CD14-positive monocyte (primary cell): Measurements from ENCODE around the gene OR2J3. TPM values are rescaled to one million over a fixed set of nuclear protein-coding genes. Genes with fewer than 3 reads are reported as not detected.

Experiments used
- DNase-seq, 3 donors: peaks; one replicate each; pipeline ENCODE4 v3.0.0-alpha.2; 2011 to 2022
- H2AFZ ChIP-seq: 2 replicates; pipeline ENCODE4 v1.6.0; 2012; ENCODE audit warnings: mild to moderate bottlenecking, low read depth, low read length, inconsistent platforms; ENCODE audit not compliant: insufficient read depth, poor library complexity, severe bottlenecking
- H3K27ac ChIP-seq, 2 donors: 1 replicate in 1 of 2; 2 replicates in 1 of 2; pipeline ENCODE4 v1.5.1; 2012 to 2013; ENCODE audit warnings: low read length in 2 of 2, control low read depth in 1 of 2, inconsistent platforms in 1 of 2, low read depth in 1 of 2, mild to moderate bottlenecking in 1 of 2
- H3K27me3 ChIP-seq, 2 donors: one replicate each; pipeline versions ENCODE4 v1.6.0 to v1.6.1; 2011 to 2013; ENCODE audit warnings: low read length in 2 of 2; ENCODE audit not compliant: control insufficient read depth in 2 of 2, insufficient read depth in 2 of 2
- H3K36me3 ChIP-seq, 2 donors: replicated peaks in 1 of 2; 1 replicate in 1 of 2; 2 replicates in 1 of 2; pipeline versions ENCODE4 v1.5.1 to v1.6.1; 2012 to 2013; ENCODE audit warnings: low read length in 2 of 2, control low read depth in 1 of 2, inconsistent platforms in 1 of 2, mild to moderate bottlenecking in 1 of 2; ENCODE audit not compliant: insufficient read depth in 2 of 2, control insufficient read depth in 1 of 2
- H3K4me1 ChIP-seq, 2 donors: 1 replicate in 1 of 2; 2 replicates in 1 of 2; pipeline versions ENCODE4 v1.5.1 to v1.6.1; 2012 to 2013; ENCODE audit warnings: low read length in 2 of 2, control low read depth in 1 of 2, inconsistent platforms in 1 of 2, mild to moderate bottlenecking in 1 of 2, moderate library complexity in 1 of 2; ENCODE audit not compliant: insufficient read depth in 2 of 2, control insufficient read depth in 1 of 2
- H3K4me2 ChIP-seq: replicated peaks from 2 replicates; pipeline ENCODE3; 2012; ENCODE audit warnings: low read length, moderate library complexity, mild to moderate bottlenecking; ENCODE audit not compliant: poor library complexity, severe bottlenecking; ENCODE audit errors: extremely low read depth
- H3K4me3 ChIP-seq, 3 experiments: fragments of 200-600 bp in 1 of 3; sonication (generic) in 1 of 3; replicated peaks in 1 of 3; 1 replicate in 2 of 3; 2 replicates in 1 of 3; pipeline ENCODE4 v1.5.1; 2011 to 2013; ENCODE audit warnings: low read length in 3 of 3, mild to moderate bottlenecking in 3 of 3, control low read depth in 2 of 3, low read depth in 2 of 3, inconsistent platforms in 1 of 3, moderate library complexity in 1 of 3
- H3K79me2 ChIP-seq: 2 replicates; pipeline ENCODE4 v1.6.0; 2012; ENCODE audit warnings: mild to moderate bottlenecking, control low read depth, inconsistent platforms, low read length, moderate library complexity; ENCODE audit not compliant: insufficient read depth
- H3K9ac ChIP-seq: 2 replicates; pipeline ENCODE4 v1.6.0; 2017; ENCODE audit warnings: low read length, mild to moderate bottlenecking; ENCODE audit not compliant: insufficient read depth, poor library complexity, severe bottlenecking
- H3K9me3 ChIP-seq, 2 donors: replicated peaks in 1 of 2; 1 replicate in 1 of 2; 2 replicates in 1 of 2; pipeline versions ENCODE4 v1.5.1 to v1.6.1; 2012 to 2013; ENCODE audit warnings: low read length in 2 of 2, control low read depth in 1 of 2; ENCODE audit not compliant: control insufficient read depth in 1 of 2, insufficient read depth in 1 of 2
- H4K20me1 ChIP-seq: 2 replicates; pipeline ENCODE4 v1.6.0; 2012; ENCODE audit warnings: mild to moderate bottlenecking, low read length, control low read depth, moderate library complexity; ENCODE audit not compliant: insufficient read depth
- H3K27ac Mint-ChIP-seq, 7 donors: one replicate each; pipeline ENCODE4 v1.8.0; 2020; ENCODE audit warnings: mild to moderate bottlenecking in 7 of 7, mixed read lengths in 7 of 7, moderate library complexity in 6 of 7, inconsistent platforms in 2 of 7
- H3K27me3 Mint-ChIP-seq, 3 donors: one replicate each; pipeline ENCODE4 v1.8.0; 2021 to 2022; ENCODE audit warnings: low read depth in 3 of 3, mild to moderate bottlenecking in 3 of 3, mixed read lengths in 3 of 3, moderate library complexity in 3 of 3, inconsistent platforms in 1 of 3
- H3K36me3 Mint-ChIP-seq, 2 donors: one replicate each; pipeline ENCODE4 v1.8.0; 2020; ENCODE audit warnings: mixed read lengths in 2 of 2, inconsistent platforms in 1 of 2, mild to moderate bottlenecking in 1 of 2
- H3K4me1 Mint-ChIP-seq: one replicate; pipeline ENCODE4 v1.8.0; 2020; ENCODE audit warnings: mild to moderate bottlenecking, mixed read lengths
- H3K4me3 Mint-ChIP-seq, 2 donors: one replicate each; pipeline ENCODE4 v1.8.0; 2020; ENCODE audit warnings: mild to moderate bottlenecking in 2 of 2, mixed read lengths in 2 of 2, moderate library complexity in 1 of 2
- H3K9me3 Mint-ChIP-seq, 7 donors: one replicate each; pipeline ENCODE4 v1.8.0; 2020 to 2022; ENCODE audit warnings: mixed read lengths in 7 of 7, mild to moderate bottlenecking in 6 of 7, moderate library complexity in 6 of 7, inconsistent platforms in 2 of 7
- CTCF ChIP-seq: fragments of 200-600 bp; IDR thresholded peaks from one replicate; pipeline ENCODE4 v1.8.0; 2022; ENCODE audit warnings: antibody characterized with exemption, mild to moderate bottlenecking
- WGBS: methylation state at CpG from one replicate; pipeline ENCODE4 v1.1.5; 2013; ENCODE audit warnings: missing lambda C conversion rate; ENCODE audit not compliant: insufficient coverage; 5-methylcytosine and 5-hydroxymethylcytosine counted together
- intact Hi-C, 2 donors: fragments of 100-400 bp; cut with micrococcal nuclease; formaldehyde crosslinking; loops; one replicate each; pipeline versions ENCODE4 v1.15.0 to v1.15.1; 2023
- polyA plus RNA-seq, 3 donors: library from polyadenylated mRNA; depleted of rRNA in 1 of 3; unstranded in 2 of 3; stranded (reverse) in 1 of 3; fragments of 300-500 nt in 2 of 3; fragments of >200 nt in 1 of 3; fragmentation: Illumina TruSeq in 2 of 3; gene quantifications; 1 replicate in 2 of 3; 2 replicates in 1 of 3; pipeline ENCODE4 v1.2.3, GENCODE V29; 2012 to 2021

Gene OR2J3
- polyA plus RNA-seq, 3 donors: not detected

DNA sequence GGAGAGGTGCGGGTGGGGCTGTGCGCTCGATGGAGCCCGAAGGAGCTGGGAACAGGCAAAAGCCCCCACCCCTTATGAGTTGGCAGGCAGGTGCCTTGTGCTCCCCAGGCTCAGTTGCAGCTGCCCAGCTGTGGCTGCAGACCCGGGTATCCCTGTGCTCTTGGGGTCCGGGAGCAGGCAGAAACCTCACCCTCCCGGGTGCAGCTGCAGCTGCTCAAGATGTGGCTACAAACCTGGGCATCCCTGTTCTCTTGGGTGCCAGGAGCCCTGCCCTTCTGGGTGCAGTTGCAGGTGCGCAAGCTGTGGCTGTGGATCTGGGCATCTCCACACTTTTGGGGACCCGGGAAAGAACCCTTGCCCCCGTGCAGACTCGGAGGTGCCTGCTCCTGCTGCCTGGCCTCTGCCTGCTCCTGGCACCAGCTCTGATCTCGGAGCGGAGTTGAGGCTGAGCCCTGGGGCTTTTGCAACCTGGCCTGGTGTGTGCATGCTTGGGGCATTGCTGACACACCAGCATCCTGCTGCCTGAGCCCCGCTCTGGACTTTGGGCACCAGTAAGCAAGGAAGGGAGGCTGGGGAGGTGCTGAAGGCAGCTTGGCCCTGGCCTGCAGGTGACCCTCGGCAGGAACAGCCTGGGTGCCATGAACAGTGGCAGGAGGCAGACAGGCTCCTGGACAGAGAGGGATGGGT lies 21.6 kb downstream of the OR2J3 start:
- no peaks in the 10 kb centered on the region for H3K79me2 ChIP-seq
- H3K4me2 ChIP-seq: no peak overlapping the region
- no peaks in the 10 kb centered on the region for H3K36me3 ChIP-seq
- WGBS: 85% methylated on average over 15 of the region's 15 CpGs
- DNase-seq: peak in 1 of 3 donors; percentile 1
- Mint-ChIP-seq H3K4me1 (no peaks in the 10 kb centered on the region), H3K4me3 (no peak overlapping the region), H3K36me3 (no peaks in the 10 kb centered on the region), H3K27ac (no peak overlapping the region), H3K27me3 (peaks cover 3 to 8% (median 5%) of the 10 kb centered on the region in 3 donors), H3K9me3 (peaks cover 0 to 3% (median 0%) of the 10 kb centered on the region in 7 donors)
- peaks cover 0 to 4% of the 10 kb centered on the region in 2 donors for H3K27me3 ChIP-seq
- H3K9ac ChIP-seq: no peak overlapping the region
- no peak overlapping the region for H3K27ac ChIP-seq
- H2AFZ ChIP-seq: no peak overlapping the region
- no peak for TF ChIP-seq CTCF
- H3K4me1 ChIP-seq: no peaks in the 10 kb centered on the region
- intact Hi-C loops: no loop called here
- H4K20me1 ChIP-seq: no peaks in the 10 kb centered on the region
- no peaks in the 10 kb centered on the region for H3K9me3 ChIP-seq
- H3K4me3 ChIP-seq: no peak overlapping the region

- Mint-ChIP-seq H3K27me3 (peaks cover 0 to 8% (median 3%) of the 10 kb centered on the region in 3 donors), H3K36me3 (no peaks in the 10 kb centered on the region), H3K4me1 (no peaks in the 10 kb centered on the region), H3K27ac (no peak overlapping the region), H3K4me3 (no peak overlapping the region), H3K9me3 (peaks cover 0 to 3% (median 0%) of the 10 kb centered on the region in 7 donors)
- 100% methylated on average over 4 of the region's 4 CpGs for WGBS
- Histone ChIP-seq H3K4me1 (no peaks in the 10 kb centered on the region), H3K9ac (no peak overlapping the region), H4K20me1 (no peaks in the 10 kb centered on the region), H3K27me3 (peaks cover 0 to 4% of the 10 kb centered on the region in 2 donors), H2AFZ (no peak overlapping the region), H3K9me3 (no peaks in the 10 kb centered on the region), H3K4me3 (no peak overlapping the region), H3K27ac (no peak overlapping the region), H3K4me2 (no peak overlapping the region), H3K36me3 (no peaks in the 10 kb centered on the region), H3K79me2 (no peaks in the 10 kb centered on the region)
- peak in 1 of 3 donors; percentile 1 for DNase-seq
- no peak for TF ChIP-seq CTCF
- intact Hi-C loops: no loop called here
These were observed 22.8 kb downstream of the OR2J3 start for GRCh38 chr6:29130644-29131043.
